WI38 (cell line): ENCODE measurements around the gene MCRIP1.
A peak's percentile ranks its signal among the peaks of the same experiment; 100 is the strongest.

Experiments
- H3K4me3 ChIP-seq: 2 replicates; pipeline ENCODE4 v1.5.1; 2011; ENCODE audit warnings: low read depth, mild to moderate bottlenecking, control low read depth, low read length
- TF ChIP-seq, protein P1 (sequence below): IDR thresholded peaks from 2 replicates; pipeline ENCODE4 v1.5.1; 2012; ENCODE audit warnings: low read depth, mild to moderate bottlenecking, control low read depth, low read length

MCRIP1 gene

GRCh38 chr17:81870131-81870980, 37.3 kb upstream of the MCRIP1 start:
- H3K4me3 ChIP-seq = peak overlapping the region; percentile 73
- TF ChIP-seq, protein P1, sequence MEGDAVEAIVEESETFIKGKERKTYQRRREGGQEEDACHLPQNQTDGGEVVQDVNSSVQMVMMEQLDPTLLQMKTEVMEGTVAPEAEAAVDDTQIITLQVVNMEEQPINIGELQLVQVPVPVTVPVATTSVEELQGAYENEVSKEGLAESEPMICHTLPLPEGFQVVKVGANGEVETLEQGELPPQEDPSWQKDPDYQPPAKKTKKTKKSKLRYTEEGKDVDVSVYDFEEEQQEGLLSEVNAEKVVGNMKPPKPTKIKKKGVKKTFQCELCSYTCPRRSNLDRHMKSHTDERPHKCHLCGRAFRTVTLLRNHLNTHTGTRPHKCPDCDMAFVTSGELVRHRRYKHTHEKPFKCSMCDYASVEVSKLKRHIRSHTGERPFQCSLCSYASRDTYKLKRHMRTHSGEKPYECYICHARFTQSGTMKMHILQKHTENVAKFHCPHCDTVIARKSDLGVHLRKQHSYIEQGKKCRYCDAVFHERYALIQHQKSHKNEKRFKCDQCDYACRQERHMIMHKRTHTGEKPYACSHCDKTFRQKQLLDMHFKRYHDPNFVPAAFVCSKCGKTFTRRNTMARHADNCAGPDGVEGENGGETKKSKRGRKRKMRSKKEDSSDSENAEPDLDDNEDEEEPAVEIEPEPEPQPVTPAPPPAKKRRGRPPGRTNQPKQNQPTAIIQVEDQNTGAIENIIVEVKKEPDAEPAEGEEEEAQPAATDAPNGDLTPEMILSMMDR = no peak

DNA sequence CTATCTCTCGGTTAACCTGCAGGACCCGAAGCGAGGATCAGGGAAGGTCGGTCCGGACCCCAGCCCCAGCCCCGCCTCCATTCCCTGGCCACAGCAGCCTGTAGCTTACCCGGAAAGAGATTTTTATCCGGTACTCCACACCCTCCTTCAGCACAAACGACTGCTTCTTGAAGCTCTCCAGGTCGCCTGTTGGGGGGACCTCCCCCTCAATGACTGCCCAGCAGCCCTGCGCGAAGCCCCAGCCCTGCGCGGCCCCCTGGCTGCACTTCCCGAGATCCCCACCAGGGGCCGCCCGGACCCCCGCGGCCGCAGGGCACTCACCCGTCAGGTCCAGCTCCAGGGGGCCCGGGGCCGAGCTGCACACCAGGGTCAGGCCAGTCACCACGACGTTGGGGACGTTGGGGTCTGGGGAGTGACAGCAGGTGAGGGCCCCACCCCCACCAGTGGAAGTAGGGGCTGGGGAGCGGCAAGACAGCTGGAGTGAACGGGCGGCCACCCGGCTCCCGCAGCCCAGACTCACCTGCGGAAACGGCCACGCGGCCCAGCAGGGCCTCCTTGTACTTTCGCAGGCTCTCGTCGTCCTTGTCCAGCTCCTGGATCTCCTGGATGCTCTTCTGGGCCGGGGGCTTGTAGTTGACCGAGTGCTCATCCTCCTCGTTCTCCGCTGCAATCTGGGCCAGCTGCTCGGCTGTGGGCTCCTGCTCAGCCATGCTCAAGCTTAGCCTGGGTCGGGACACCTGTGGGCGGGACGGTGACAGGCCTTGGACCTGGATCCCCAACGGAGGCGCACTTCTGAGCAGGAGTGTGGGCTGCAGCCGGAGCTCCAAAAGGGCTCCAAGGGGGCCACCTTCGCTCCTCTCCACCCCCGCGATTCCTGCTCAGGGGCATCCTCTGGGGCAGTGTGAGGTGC, 36.4 kb upstream of the MCRIP1 start:
- TF ChIP-seq, protein P1 = peak; percentile 96
- peak overlapping the region; percentile 73 for H3K4me3 ChIP-seq

- peak overlapping the region; percentile 73 for H3K4me3 ChIP-seq
Measured at GRCh38 chr17:81868674-81869220, 35.7 kb upstream of the MCRIP1 start.

GRCh38 chr17:81867991-81868673, 35.0 kb upstream of the MCRIP1 start:
- no peak overlapping the region for H3K4me3 ChIP-seq
- TF ChIP-seq, protein P1 = no peak

More at GRCh38 chr17:81868674-81869220, 35.7 kb upstream of the MCRIP1 start:
- TF ChIP-seq, protein P1 = no peak

- no peak overlapping the region for H3K4me3 ChIP-seq
- TF ChIP-seq, protein P1 = no peak
Measured at GRCh38 chr17:81867170-81867990, 34.3 kb upstream of the MCRIP1 start.

GRCh38 chr17:81866440-81867169, 33.5 kb upstream of the MCRIP1 start:
- TF ChIP-seq, protein P1 = no peak
- H3K4me3 ChIP-seq = no peak overlapping the region
